ENCODE measurements around the gene TGFBR3.

TGFBR3 gene

DNA sequence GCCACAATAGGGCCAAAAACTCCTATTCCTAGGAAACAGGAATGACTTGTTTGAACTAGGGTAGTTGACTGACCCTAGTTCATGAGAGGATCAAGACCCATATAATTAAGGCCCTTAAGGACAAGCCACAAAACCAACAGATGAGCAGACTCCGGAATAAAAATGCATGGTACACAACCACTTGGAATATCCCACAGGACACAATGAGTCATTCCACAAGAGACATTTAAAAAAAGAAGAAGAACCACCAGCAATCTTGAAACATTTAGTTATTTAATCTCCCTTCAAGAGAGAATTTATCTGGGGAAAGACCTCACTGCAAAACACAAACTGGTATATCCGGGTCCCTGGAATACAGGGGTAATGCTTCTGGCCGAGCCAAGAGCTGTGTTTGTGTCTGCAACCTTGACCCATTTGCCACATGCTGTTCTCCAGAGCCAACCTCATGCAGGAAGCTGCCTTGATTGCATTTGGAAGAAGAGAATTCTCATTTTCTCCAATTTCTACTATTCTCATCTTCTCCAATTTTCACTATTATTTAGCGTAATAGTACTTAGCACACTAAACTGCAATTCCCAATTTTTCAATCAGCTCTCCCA, 135.5 kb downstream of the TGFBR3 start:
- DNase-seq: no peak

DNA sequence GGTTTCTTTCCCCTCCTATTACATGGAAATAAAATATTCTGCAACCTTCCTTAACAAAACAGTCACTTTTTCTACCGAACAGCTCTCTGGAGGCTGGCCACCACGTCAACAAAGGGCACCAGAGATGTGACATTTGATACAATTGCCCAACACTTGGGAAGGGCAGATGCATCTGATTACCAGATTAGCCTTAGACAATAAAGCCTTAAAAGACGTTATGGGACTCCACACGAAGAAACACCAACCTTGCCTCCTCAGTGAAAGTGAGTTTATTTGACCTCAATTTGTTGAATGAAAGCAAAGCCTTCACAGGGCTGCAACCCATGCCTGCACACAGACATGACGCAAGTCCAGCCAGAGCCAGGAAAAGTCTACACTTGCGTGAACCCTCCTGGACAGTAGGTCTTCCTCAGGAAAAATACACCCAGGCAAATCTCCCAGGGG, 136.1 kb downstream of the TGFBR3 start:
- no peak for DNase-seq

DNA sequence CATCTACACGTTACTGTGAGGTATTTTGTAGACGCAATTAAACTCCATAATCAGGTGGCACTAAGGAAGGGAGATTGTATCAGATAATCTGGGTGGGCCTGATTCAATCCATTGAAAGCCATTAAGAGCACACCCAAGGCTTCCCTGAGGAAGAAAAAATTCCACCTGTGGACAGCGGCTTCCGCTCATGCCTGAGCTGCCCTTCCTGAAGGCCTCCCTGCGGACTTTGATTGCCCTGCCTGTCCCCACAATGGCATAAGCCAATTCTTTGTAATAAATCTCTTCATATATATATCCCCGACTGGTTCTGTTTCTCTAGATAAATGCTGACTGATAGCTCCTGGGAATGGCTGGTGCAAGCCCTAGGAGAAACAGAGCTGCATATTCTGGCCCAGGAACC, 138.3 kb downstream of the TGFBR3 start:
- DNase-seq: no peak

DNA sequence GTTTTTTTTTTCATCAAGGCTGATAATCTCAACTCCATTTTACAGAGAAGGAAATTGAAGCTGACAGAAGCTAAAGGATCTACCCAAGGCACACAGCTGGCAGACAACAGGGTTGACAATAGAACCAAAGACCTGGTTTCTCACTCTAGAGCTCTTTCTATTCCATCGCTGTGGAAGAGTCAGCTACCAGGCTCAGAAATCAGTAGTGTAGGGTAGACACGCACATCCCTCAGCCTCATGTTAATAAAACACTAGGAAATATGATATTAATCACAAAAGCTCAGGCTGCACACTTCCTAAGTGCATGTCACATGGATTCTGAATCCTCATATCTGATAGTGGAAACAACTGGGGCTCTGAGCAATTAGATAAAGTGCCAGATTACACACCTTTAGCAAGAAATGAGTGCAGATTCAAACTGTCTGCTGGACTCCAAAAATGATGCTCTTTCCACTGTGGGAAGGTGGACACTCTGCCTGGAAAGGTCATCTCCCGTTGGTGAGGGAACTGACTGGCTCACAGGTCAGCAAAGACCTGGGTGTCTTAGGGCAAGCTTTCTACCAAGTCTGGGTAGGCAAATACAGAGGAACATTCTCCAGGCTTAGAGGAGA, 139.1 kb downstream of the TGFBR3 start:
- DNase-seq: no peak

DNA sequence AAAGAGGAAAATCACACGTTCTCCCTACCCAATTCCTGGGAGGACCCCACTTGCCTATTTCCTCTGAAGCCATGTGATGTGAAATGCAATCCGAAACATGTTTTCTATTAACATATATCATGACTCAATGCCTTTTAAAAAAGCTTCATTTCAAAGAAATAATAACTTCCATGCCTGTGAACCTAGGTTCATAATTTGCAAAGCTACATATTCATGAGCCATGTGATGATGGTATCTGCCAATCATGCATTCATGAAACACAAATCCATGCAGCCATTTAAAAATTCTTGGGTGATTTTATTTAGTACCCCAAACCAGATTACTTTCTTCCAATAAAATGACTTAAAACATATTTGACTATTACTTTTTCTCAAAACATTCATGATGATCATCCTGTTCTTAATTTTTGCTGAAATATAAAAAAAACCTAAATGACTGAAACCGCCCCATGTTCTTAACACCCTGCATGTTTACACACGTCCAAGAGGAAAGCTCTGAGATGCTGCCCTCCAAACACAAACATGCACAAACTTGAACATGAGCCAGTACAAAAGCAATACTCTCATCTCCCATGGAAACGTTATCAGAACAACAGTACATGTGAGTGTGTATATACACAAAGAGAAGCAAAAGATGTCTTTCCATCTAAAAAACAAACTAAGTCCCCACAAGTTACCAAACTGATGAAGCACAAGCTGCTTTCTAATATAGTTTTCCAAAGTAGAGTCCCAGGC, 140.1 kb downstream of the TGFBR3 start:
- DNase-seq: no peak

DNA sequence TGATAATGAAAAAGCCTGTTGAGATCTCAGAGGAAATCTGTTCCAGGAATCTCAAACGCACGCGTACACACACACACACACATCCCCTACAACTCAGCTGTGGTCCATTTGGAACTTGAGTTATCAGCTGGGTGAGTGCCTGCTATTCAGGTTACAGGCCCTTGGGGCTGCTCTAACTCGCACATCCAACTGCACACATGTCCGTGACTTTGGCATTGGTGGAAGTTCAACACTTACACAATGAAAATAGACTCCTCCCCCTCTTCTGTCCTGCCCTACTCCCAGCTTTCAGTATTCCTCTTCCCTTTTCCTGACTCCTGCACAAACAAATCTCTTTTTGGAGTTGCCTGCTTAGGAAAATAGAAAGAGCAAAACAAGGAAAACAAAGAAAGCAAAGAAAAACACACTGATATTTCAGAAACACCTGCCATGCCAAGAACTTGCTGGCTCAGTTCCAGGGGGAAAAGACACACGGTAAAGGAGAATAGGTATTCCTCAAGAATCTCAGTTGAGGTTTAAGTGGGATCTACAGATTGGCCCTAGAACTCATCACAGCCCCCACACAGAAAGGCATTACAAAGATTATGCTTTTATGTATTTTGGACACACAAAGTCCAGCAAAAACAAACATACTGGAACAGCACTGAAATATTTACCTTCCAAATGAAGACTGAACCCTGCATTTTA, 140.9 kb downstream of the TGFBR3 start:
- DNase-seq: no peak

DNA sequence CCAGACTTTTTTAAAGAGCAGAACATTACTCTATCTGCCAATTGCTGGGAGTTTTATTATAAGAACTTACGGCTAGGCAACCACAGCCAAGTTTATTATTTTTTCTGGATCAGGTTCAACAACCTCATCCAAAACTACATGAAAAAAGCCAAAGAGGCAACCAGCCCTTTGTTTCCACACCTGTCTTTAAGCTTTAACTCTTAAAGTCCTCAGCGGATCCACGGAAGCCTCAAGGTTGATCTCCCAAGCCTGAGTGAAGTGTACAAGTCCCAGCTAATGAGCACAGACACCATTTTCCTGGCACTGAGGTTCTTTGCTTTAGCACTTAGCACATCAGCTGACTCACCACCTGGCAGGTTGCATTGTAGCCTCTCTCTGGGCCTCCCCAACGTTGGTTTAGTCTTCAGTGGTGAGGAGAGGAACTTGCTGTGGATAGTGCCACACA, 143.1 kb downstream of the TGFBR3 start:
- DNase-seq: no peak

DNA sequence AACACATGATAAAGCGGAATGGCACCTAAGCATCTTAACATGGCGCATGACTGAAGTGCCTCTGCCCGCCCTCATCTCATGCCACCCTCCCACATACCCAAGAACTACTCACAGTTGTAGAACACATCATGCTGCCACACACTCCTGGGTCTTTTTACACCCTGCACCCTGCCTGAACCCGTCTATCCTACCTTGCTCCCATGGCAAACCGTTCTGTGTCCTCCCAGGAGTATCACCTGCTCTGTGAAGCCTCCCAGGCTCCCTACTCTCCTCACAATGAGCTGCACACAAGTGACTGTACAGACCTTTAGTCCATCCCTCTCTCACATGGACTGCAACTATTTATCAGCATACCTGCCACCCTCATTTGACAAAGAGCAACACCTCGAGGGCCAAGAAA, 144.0 kb downstream of the TGFBR3 start:
- no peak for DNase-seq

DNA sequence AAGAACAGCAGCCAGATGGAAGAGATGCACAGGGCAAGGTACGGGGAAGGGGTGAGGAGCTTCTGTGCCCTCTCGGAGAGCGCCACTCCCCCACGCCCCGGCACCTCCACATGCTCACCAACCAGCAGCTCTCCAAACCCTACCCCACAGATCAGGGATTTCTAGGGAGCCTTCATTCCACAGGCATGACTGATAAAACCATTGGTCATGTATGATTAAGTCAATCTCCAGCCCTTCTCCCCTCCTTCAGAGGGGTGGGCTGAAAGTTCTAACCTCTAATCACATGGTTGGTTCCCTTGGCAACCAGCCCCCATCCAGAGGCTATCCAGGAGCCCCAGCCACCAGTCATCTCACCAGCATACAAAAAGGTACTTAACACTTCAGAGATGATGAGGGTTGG, 144.7 kb downstream of the TGFBR3 start:
- no peak for DNase-seq

DNA sequence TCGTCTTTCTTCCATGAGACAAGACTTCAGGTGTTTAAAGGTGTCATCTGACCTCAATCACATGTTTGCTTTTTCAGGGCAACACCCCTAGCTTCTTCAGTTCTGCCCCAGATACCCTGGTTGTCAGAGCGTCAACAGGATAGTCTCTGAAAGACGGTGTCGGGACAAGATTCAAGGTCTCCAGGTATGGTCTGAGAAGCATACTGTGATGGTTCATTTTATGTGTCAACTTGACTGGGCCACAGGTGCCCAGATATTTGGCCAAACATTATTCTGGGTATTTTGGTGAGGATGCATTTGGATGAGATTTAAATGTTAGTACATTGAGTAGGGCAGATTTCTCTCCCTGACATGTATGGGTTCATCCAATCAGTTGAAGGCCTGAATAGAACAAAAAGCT, 148.3 kb downstream of the TGFBR3 start:
- no peak for DNase-seq

DNA sequence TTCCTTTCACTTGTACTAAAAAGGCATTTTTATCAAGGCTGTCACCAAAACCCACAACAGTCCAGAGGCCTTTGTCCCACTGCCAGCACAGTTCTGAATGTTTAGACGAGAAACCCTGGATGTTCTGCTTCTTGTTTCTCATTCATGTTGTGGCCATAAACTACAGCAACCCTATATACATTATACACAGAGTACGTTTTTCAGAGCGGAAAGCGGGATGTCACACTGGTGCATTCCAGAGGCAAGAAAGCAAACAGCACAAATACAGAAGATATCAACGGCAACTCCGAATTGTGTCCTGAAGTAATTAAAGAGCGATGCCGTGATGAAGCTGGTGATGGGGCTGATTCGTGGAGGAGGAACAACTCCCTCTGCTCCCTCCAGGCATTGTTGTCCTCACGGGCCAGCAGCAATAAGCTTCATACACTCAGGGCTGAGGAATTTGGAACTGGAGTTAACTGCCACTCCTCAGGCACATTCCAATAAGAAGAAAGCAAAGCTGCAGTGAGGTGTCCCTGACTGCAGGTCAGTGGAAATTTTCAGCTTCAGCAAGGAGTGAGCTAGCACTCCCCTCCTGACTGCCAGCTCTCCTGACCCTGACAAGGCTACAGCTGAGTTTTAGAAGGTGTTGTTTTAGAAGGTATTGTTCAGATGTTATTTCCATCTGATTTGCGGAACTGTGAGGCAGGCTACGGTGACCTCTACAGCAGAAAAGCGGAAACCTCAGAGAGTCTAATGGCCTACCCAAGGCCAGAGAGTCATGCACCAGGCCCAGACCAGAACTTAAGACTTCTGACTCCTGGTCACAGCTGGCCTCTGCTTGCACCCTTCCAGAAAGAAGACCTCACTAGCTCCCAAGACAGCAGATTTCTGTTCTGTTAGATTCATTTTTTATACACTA, 149.0 kb downstream of the TGFBR3 start:
- DNase-seq: no peak

DNA sequence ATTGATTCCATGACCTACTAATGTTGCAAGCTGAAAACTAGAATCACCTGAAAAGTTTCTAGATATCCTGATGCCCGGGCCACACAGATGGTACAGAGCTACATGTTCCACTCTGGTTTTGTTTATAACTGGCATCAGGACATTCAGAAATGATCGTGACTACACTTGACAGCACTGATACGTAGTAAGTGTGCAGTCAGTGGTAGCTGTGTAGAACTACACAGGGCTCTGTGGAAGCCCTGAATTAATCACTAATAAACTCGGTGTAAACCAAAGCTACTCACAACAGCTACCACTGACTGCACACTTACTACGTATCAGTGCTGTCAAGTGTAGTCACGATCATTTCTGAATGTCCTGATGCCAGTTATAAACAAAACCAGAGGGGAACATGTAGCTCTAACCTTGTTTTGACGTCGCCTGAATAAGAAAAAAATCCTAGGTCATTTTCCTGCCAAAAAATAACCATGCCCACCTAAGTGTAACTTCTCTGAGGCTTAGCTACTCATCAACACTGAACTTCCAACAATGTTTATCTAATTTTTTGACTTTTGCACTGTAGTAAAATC, 149.7 kb downstream of the TGFBR3 start:
- no peak for DNase-seq

DNA sequence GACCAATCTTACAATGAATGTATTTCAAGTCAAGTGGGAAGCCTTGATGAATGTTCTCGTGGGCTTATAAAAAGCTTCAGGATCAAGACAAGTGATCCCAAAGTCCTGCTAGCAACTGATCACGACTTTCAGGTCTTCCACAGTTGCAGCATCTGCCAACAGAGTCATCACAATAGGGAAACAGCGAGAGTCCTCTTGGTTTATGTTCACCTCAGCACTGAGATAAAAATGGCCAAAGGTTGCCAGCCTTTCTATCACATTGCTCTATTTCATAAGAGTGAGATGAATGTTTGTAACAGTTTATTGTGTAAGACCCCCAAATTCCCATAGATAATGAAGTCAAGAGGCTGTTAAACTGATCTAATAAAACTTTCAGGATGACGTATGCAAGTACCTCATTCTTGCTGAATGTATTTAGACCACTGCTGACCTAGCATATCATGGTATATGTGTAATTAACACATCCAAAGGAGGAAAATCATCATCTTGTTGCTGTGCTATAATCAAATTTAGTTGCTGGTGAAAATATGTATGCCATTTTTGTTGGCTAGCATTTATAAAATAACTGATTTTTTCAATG, 150.6 kb downstream of the TGFBR3 start:
- DNase-seq: no peak

DNA sequence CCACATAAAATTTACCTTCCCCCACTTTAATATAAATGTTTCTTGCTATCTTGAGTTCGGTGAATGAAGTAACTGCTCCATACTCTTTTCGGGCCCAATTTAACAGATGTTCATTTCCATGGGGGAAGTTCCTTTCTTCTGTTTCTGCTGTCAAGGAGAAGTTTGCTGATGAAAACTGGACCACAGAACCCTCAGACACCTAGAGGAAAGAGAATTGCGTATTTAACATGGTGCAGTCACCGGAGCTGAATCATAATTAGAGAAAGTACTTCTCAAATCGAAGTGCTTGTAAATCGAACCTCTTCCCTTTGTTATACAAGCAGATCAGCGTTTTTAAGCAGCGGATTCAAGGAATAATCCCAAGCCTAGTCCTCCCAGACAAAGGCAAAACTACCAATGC, 151.2 kb downstream of the TGFBR3 start:
- no peak for DNase-seq

DNA sequence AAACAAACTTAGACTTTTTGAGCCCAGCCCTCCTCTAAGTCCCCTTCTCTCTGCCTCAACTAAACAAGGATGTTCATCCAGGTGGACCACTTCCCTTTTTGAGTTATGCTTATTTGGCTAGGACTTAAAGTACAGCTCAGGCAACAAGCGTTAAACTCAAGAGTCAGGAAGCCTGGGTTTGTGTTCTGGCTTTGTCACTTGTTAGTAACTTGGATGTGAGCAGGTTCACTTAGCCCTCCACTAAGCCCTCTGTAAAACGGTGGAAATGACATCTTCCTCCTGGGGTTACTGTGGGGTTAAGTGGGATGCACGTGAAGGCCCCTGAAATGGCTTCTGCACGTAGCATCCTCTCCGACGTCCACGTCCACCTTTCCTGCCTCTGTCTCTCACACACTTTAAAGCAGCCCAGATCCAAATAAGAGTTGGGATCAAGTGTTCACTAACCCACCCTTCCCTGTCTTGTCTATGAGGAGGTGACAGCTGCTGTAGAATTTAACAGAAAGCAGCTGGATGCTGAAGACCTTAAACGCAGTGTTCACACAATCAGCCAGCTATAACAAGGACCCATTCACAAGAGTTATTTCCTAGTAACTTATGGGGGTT, 152.7 kb downstream of the TGFBR3 start:
- no peak for DNase-seq

DNA sequence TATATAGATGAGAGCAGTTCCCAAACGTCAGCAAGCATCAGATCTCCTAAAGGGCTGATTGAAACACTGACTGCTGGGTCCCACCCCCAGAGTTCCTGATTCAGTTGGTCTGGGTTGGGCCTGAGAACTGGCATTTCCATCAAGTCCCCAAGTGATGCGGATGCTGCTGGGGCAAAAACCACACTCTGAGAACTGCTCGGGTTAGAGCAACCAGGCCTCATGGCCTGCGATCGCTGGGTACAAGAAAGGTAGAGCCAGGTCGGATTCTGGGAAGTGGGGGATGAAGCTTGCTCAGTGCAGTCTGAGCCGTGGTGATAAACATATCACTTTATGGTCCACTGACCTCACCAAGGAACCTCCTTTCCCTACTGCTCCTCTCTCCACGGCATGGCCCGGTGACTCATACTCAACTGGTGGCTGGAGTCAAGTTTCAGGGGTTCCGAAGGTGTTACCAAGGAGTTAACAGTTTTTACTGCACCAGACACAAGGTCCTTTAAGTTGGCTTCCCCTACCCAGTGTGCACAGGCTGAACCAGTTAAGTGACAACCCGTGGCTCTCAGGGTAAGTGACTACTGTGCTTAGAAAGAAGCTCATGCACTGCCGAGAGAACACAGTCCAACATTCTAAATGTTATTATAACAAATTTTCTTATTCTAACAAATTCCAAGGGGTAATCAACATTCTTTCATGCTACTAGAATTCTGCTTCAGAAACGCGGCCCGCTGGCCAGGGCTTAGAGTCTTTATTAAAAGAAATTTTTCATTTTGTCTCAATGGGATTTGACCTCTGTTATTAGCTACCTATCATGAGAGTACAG, 153.5 kb downstream of the TGFBR3 start:
- no peak for DNase-seq

DNA sequence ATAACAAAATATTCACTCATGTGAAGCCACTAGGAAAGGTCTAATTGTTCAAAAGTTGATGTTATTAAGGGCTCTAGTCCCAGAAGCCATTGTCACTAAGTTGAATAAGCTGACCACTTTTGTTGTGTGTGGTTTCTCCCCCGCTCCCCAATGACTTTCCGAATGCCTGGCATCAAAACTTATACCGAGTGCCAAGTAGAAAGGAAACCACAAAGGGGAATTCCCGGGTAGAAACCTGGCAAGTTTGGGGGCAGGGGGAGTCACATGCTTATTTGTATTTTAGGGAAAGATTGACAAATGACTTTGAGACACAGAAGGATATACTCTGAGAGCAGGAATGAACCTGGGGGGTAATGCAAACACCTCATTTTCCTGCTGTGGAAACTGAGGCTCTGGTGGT, 154.1 kb downstream of the TGFBR3 start:
- DNase-seq: no peak

DNA sequence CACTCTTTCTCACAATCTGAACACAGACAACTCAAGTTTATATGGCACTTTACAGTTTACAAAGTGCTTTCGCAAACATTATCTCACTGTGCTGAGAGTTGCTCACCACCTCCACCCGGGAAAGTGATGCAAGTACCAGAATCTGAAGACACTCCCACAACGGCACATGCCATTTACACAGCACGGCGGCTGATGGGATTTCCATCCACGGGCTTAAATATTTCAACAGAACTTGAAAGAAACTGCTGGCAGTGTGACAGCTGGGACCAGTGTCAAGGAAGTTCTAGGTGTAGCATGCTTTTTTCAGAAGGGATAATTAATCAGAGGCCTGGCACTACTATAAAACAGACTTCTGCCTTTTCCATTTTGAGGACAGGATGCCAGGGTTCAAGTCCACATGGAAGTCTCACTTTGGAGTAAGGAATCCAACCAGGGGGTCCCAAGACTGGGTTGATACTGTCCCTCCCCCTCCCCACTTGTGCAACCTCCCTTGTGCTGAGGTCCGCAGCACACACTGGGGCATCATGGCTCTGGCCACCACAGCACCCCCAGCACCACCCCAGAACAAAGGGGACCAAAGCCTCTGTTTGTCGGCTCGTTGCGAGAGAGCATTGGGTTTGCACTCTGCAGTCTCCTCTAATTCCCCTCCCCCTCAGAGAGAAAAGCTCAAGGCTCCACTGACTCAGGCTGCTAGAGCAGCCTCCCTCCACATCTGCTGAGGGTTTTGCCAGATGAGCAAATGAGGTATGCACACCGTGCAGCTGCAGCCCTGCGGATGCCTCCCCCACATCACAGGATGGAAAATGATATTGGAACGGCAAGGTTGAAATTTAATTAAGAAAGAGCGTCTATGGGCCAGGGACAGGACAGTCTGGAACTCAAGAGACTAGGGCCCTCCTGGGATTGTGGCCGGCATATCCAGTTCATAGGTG, 154.9 kb downstream of the TGFBR3 start:
- no peak for DNase-seq

DNA sequence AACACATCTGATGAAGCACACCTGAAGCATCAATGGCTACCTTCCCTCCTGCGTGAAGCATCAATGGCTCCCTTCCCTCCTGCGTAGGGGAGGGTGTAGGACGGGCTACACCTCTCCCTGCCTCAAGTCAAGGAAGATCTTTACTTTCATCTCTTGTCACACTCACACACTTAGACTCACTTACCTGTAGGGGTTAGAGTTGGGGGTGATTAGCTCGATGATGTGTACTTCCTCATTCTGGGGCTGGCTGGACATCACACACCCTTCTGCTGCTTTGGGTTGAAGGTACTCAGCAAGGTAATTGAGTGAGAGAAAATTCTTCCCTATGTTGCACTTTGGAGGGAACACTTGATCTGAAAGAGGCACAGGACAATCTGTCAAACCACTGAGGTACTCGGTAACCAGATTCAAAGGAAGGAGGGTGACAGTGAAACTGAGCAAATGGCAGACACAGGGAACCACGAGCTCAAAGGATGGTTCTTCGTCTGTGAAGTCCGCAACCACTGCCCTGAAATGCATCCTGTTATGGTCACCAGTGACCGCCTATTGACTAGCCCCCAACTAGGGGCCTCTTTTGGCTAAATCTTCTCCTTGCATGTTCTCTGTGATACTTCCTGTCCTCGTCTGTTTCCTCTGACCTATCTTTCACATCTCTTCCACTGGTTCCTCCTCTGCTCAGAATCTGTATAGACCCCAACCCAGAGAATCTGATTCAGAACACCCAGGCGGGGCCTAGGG, 156.2 kb downstream of the TGFBR3 start:
- DNase-seq: no peak
